OCI-LY3 (cell line): ENCODE data around the gene ANKH.

Experiments
- EZH2phosphoT487 ChIP-seq: fragments of 200-600 bp; shearing (Covaris generic); IDR thresholded peaks from 2 replicates; pipeline ENCODE4 v1.6.1; 2018; ENCODE audit warnings: antibody characterized with exemption, mixed run types, low read depth
- TF ChIP-seq, protein P1 (sequence below): fragments of 200-600, 300-600 bp; sonication (generic); IDR thresholded peaks from 2 replicates; pipeline ENCODE4 v1.5.1; 2014; ENCODE audit warnings: antibody characterized with exemption, low read length, low read depth

DNA sequence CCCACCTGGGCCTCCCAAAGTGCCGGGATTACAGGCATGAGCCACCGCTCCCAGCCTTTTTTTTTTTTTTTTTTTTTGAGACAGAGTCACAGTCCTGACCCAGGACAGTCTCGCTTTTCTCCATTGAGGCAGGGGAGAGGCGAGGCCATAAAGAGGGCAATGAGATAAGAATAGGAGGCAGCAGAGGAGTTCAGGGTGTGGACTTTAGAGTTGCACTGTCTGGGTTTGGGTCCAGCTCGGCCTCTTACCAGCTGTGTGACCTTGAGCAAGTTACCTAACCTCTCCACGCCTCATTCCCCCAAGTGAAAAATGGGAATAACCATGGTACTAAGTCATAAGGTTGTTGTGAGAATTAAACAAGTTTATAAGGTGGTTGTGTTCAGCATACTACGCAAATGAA is 24.6 kb upstream of the ANKH start:
- no peak for TF ChIP-seq EZH2phosphoT487
- TF ChIP-seq, protein P1, sequence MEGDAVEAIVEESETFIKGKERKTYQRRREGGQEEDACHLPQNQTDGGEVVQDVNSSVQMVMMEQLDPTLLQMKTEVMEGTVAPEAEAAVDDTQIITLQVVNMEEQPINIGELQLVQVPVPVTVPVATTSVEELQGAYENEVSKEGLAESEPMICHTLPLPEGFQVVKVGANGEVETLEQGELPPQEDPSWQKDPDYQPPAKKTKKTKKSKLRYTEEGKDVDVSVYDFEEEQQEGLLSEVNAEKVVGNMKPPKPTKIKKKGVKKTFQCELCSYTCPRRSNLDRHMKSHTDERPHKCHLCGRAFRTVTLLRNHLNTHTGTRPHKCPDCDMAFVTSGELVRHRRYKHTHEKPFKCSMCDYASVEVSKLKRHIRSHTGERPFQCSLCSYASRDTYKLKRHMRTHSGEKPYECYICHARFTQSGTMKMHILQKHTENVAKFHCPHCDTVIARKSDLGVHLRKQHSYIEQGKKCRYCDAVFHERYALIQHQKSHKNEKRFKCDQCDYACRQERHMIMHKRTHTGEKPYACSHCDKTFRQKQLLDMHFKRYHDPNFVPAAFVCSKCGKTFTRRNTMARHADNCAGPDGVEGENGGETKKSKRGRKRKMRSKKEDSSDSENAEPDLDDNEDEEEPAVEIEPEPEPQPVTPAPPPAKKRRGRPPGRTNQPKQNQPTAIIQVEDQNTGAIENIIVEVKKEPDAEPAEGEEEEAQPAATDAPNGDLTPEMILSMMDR: no peak
